Stimulated activated CD8-positive, alpha-beta memory T cell treated with anti-CD3 and anti-CD28 coated beads, Interleukin-2, amount 100 ng/mL, for 48 hours (primary cell): ENCODE measurements around the gene DCUN1D2.

Experiments used
- DNase-seq, 2 donors: peaks; one replicate each; pipeline ENCODE4 v3.0.0-alpha.2; 2020; ENCODE audit warnings: low read depth in 2 of 2

Gene DCUN1D2

DNA sequence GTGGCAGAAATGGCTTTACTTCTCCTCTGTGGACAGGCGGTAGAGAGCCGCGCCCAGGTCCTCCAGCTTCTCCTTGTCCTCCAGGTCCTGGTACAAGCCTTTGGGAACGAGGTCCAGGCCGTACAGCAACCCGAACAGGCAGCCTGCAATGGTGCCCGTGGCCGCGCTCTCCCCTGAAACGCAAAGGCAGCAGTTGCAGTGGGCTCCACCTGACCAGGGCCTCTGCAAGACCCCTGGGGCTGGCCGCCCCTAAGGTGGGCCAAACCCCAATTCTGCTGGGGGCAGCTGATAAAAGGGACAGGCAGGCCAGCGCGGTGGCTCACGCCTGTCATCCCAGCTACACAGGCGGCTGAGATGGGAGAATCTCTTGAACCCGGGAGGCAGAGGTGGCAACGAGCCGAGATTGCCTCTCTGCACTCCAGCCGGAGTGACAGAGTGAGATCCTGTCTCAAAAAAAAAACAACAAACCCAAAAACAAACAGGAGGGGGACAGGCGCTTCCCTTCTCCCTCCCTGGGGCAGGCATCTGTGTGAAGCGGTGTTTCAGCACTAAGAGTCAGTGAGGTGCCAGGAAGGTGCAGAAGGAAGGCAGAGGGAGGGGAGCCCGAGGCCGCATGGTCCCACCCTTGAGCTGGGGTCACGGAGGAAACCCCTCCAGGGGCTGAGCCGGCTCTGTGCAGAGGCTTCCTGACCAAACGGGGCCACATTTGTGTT, 67.5 kb downstream of the DCUN1D2 start:
- DNase-seq: no peak

GRCh38 chr13:113421673-113422270, 68.7 kb downstream of the DCUN1D2 start:
- no peak for DNase-seq

DNA sequence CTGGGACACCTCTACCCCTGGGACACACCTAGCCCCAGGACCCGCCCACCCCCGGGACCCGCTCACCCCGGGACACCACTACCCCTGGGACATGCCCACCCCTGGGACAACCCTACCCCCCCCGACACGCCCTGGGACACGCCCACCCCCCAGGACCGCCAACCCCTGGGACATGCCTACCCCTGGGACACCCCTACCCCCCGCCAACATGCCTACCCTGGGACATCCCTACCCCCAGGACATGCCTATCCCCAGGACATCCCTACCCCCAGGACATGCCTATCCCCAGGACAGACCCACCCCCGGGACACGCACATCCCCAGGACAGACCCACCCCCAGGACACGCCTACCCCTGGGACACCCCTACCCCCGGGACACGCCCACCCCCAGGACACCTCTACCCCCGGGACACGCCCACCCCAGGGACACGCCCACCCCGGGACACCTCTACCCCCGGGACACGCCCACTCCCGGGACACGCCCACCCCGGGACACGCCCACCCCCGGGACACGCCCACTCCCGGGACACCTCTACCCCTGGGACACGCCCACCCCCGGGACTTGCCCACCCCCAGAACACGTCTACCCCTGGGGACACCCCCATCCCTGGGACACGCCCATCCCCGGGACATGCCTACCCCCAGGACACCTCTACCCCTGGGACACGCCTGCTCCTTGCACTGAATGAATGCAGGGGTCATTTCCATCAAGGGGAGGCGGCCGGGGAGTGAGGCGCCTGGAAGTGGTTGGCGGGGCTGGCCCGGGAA, 69.5 kb downstream of the DCUN1D2 start:
- no peak for DNase-seq

DNA sequence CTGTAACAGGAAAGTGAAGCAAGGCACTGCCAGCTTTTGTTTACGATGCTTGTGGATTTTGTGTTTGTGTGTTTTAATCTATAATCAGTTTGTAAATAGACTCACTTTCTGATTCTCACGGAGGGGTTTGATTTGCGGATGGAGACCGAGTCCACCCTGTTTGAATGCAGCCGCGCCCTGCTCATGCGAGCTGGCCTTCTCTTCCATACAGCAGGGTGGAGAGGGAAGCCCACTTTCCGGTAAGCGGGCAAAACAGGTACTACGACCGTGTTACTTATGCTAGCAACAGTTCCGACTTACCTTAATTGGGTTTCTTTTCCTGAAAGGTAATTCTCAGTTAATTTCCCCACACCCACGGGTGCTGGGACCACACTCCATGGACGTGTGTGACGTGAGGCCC, 70.3 kb downstream of the DCUN1D2 start:
- no peak for DNase-seq

DNA sequence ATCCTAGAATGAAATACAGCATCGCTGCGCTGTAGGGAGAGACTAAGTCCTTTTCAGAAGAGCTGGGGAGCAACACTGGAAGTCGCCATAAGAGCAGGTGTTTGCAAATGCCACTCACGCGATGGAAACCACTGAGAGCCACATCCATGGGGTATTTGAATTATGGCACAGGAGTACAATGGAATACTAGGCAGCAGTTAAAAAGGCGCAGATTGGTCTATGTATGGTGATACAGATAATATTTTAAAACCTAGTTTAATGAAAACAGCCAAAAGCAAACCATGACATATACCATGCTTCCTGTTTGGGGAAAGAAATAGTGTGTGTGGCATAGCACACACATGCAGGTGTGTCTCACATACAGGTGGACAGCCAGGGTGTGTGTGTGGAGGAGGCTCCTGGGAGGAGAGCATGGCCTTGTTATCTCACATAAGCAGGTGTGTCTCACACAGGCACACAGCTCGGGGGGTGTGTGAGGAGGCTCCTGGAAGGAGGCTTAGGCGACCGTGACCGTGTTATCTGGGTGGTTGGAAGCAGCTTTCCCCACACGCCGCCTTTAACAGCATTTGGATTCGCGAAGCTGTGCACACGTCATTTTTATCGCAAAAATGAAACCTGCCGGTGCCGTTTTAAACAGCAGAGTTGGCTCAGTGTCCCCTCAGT, 70.8 kb downstream of the DCUN1D2 start:
- no peak for DNase-seq

- DNase-seq: no peak
Observed at GRCh38 chr13:113418722-113419049, 71.8 kb downstream of the DCUN1D2 start.

DNA sequence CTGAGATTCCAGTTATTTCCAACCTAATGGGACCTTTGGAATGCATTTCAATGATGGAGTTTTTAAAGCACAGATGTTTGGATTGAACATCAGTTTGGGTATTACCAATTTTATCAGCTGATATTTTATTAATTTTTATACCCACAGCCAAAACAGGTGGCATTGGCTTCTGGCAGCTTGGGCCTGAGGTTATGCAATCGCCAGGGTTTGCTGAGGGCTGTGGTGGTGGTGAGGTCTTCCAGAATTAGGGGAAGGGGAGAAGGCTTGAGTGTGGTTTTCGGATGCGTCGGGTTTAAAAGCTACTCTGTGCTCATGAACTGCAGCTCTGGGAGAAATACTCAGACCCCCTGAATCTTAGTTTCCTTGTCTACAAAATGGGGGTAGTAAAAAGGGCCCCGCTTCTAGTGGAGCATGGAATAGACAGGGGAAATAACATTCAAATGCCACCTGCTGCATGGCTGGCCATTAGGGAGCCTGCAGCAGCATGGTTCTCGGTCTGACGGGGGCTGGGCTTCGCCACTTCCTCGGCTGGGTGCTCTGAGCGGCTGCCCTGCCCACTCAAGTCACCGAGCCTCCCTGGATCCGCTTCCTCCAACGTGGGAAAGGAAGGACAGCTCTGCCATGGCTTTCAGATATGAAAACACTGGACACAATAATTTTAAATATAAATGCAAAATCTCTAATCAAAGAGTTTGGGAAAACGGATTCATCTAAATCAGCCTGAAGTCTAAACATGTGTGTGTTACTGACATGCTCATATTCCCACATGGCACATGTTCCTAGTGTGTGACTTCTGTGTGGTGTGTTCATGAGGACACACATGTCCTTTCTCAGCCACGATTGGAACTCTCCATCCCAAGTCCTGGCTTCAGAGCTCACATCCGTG, 72.4 kb downstream of the DCUN1D2 start:
- DNase-seq: no peak

DNA sequence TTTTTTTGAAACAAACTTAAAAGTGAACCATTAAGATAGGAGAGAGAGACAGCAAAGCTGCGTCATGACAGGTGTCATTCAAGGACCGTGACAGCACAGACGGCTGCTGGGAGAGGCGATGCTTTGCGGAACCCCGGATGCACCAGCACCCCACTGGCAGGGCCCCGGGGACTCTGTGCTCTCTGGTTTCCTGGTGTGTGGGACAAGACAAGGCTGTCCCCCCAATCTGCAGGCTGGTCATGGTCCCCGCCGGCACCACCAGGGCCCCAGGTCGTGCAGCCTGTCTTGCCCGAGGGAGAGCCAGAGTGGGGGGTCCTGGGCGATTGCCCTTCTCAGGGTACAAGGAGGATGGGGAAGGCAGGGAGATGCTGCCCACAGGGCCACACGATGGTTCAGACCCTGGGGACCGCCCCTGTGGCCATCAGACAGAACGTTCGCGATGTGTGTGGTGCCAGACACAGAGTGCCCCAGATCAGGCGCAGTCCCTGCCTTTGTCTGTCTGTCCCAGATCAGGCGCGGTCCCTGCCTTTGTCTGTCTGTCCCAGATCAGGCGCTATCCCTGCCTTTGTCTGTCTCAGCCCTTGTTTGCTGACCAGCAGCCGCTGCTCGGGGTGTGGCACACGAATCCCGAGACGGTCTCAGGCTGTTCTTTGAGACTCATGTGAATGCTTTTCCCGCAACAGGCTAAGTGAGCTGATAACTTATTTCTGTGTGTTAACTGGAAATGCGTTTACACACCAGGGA, 73.3 kb downstream of the DCUN1D2 start:
- DNase-seq: no peak

DNA sequence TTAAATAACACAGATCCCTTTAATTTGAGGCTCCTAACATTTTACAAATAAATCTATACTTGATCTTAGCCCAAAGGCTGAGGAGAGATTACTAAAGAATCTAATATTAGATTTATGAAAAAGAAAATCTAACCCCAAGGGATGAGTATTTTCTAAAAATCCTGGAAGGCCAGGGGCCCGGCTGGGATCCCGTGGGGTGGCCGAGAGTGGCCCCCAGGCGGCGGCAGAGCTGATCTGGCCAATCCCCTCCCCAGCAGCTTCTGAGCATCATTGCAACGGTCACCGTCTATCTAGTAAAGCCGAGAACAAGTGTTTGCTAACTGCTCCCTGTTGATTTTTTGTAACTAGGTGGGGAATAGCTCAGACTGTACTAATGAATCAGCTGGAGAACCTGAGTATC, 74.7 kb downstream of the DCUN1D2 start:
- no peak for DNase-seq

DNA sequence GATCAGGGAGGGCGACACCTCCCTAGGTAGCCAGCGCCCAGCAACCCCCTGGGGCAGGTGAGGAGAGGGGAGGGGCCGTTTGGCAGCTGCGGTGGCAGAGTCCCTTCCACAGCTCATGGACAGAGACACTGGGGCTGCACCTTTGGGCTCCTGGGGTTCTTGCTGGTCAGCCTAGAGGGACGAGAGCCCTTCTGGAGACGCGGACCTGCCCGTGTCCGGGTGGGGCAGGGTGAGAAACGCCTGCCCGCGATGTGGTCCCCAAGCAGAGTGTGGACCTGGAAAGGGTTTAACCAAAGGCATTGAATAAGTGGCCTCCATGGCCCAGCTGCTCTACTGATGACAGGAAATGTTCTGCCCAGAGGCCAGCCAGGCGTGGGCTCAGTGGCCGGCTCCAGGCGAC, 75.5 kb downstream of the DCUN1D2 start:
- DNase-seq: no peak

DNA sequence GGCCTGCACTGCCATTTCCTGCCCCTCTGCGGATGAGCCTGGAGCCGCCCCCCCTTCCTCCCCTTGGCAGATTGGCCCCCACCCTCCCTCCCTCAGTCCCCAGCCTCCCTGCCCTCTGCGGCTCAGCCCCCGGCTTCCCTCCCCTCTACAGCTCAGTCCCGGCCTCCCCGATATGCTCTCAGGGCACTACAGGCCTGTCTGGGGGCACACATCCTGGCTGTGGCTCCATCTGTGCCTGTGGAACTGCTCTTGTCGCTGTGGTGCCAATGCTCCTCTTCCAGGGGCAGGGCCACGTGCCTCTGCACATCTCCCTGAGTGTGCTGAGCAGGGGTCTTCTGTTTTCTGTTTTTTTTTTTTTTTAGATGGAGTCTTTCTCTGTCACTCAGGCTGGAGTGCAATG, 76.2 kb downstream of the DCUN1D2 start:
- no peak for DNase-seq

DNA sequence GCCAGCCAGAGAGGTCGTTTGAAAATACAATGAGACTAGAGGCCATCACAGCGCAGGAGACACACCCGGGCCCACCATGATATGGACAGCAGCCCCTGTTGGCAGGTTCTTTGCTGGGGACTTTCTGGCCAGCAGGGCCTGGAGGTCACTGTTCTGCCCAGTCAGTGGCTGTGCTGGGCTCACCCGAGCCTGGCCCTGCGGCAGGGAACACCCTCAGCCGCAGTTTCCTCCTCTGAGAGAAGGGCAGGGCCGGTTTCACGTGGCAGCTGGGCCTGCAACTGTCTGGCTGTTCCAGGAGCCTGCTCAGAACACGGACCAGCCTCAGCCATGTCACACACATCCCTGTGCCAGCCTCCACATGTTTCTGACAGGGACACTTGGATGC, 76.6 kb downstream of the DCUN1D2 start:
- DNase-seq: no peak

DNA sequence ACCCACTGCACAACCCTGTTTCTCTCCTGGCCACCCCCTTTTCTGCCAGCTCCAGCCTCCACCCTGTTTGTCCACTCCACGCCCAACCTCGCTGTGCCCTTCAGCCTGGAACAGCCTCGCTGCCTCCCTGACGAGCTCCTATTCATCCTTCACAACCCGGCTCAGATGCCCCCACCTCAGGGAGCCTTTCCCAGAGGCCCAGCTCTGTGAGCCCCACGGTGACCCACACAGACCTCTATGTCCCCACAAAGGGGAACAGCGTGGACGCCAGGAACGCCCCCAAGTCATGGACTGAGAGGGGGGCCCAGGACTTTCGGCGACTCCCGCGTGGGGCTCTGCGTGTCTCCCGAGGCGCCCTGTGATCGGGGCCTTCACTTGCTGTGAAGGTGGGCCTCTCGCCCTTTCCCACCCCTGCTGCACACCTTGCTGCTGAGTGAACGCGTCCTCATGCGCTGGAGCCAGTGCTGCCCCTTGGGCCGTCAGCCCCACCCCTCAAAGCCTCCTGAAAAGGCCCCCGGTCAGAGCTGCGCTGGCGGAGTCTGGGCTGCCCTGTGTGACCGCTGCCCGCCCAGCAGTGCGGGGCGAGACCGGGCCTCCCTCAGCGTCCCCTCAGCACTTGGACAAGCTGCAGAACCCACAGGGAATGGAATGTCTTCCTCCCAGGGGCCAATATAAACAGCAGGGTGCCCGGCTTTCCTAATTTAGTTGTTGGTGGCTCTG, 77.2 kb downstream of the DCUN1D2 start:
- no peak for DNase-seq

GRCh38 chr13:113412440-113412839, 78.1 kb downstream of the DCUN1D2 start:
- DNase-seq: no peak

DNA sequence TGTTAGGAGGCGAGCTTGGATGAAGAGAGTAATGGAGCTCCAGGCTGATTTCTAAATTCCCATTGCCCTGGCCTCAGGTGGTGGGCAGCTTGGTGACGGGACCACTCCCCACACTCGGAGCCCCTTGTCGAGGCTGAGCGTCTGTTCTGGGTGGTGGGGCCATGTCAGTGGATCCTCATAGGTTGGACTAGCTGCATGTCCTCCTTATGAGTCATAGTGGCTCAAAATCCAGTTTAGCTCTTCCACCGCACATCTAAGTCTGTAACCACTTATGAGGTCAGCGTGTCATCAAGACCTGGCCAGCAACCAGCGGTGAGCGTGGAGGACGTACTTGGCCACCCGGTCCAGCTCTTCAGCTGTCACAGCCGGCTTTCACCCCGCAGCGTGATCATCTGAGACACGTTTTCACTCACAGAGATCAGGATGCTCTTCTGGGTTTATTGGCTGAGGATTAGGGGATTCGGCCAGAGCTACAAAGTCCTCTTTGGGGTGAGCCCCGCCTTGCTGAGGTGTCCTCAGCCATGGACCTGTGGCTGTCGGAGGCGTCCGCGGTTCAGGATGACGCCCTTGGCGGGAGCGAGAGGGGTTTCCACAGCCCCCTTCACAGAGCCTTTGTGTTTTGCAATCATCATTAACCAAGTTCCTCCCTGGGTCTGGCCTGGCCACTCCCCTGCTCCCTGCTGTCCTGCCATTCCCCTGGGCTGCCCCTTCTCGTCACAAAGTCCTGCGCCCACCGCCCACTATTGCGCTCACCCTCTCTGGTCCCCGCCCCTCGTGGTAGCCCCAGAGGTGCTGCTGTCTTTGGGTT, 79.1 kb downstream of the DCUN1D2 start:
- DNase-seq: no peak

DNA sequence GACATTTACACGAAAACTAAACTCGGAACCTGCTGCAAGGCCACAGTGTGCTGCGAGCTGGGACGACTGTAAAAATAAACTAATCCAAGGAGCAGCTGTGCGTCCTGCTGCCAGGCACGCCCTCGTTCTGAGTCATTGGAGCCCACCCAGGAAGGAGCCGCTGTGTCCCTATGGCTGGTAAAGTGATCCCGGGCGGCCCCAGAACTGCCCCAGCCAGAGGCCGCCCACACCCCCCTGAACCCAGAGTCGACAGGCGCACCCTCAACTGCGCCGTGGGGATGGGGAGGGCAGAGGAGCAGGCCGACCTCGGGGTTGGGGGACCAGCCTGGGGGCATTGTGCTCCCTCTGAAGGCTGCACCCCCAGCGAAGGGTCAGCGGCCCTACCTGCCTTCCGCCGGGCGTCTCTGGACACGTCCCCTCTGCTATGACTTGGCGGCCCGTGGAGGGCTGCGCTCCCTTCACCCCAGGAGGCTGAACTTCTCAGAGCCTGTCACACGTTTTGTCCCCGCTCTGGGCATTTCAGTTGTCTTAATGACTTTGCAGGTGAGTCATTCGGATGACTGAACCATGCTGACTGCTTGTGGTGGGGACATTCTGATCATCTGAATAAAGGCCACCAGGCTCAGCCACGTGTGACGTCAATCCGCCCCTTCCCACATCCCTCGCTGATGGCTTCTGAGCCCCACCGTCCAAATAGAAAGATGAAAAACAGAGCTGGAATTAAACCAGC, 79.9 kb downstream of the DCUN1D2 start:
- DNase-seq: no peak

- no peak for DNase-seq
Observed at GRCh38 chr13:113408562-113408961, 81.9 kb downstream of the DCUN1D2 start.

DNA sequence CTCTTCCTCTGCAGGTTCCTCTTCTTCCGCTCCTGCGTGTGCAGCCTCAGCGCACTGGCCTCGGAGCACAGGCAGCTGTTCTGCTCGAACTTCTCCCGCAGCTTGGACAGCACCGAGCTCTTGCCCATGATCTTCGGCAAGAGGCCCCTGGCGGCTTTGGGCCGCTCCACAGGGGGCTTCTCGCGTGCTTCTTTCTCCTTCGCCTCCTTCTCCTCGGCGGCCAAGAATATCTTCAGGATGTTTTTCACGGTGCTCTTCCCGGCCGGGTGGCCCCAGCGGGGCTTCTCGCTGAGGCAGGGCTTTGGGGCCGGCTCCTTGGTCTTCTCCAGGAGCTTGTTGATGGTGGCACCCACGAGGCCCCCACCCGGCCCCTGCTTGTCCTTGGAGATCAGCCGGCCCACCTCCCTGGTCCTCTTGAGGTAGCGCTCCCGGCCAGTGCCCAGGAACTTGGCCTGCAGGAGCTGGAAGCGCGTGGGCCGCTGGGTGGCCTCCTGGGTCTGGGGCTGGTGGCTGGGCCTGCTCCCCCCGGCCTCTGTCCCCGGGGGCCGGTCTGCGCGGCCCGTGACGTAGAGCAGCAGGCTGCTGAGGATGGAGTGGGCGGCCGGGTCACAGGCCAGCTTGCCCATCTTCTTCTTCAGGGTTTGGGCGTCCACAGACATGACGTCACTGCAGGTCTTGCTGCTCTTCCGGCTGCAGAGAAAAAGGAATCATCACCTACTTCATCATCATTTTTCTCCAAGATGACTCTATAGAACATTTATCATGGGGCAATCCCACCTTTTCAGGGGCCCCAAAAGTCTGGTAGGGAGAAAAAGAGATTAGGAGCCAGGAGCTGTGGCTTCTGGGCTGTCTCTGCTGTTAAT, 82.7 kb downstream of the DCUN1D2 start:
- no peak for DNase-seq
